Keratinocyte (primary cell): Measurements from ENCODE around the gene ISYNA1.

ENCODE experiments used
- EZH2 ChIP-seq: IDR thresholded peaks from one replicate; pipeline ENCODE4 v1.6.1; 2012; ENCODE audit warnings: inconsistent platforms, mild to moderate bottlenecking, low read length, moderate library complexity
- TF ChIP-seq, protein P1 (sequence below), 3 experiments: IDR thresholded peaks in 1 of 3; conservative IDR thresholded peaks in 1 of 3; optimal IDR thresholded peaks in 1 of 3; 2 replicates in 2 of 3; 3 replicates in 1 of 3; pipeline versions ENCODE3 to v1.5.1; 2011; ENCODE audit warnings: low read length in 3 of 3, mild to moderate bottlenecking in 3 of 3, moderate library complexity in 2 of 3, control low read depth in 1 of 3, inconsistent platforms in 1 of 3; ENCODE audit not compliant: insufficient read depth in 2 of 3; ENCODE audit errors: extremely low read depth in 1 of 3

DNA sequence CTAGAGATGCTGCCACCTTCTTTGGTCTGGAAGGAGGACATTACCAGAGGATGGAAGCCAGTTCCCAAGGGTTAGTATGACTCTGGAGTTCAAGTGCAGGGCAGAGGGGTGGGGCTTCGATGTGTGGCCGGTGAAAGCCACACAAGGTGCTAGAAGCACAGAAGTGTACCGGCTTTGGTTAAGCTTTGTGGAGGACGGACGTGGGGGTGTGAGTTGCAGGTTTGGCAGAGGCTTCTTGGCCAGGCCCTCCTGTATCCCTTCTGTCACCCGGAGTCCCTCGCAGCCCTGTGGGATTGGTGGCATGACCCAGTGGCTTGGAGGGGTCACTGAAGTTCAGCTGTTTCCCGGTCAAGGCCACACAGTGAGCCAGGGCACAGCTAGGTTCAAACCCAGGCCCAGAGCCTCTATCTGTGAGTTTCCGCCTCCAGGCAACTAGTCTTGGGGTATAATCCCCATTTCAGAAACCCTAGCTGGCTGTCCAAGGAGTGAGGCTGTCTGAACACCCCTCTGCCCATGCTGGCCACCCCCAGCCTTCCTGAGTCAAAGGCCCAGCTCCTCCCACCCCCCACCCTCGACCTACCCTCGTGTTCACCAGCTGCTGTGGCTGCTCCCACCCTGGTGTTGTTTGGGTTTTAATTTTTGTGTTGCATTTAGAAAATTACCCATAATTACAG lies 23.3 kb downstream of the ISYNA1 start:
- TF ChIP-seq, protein P1, sequence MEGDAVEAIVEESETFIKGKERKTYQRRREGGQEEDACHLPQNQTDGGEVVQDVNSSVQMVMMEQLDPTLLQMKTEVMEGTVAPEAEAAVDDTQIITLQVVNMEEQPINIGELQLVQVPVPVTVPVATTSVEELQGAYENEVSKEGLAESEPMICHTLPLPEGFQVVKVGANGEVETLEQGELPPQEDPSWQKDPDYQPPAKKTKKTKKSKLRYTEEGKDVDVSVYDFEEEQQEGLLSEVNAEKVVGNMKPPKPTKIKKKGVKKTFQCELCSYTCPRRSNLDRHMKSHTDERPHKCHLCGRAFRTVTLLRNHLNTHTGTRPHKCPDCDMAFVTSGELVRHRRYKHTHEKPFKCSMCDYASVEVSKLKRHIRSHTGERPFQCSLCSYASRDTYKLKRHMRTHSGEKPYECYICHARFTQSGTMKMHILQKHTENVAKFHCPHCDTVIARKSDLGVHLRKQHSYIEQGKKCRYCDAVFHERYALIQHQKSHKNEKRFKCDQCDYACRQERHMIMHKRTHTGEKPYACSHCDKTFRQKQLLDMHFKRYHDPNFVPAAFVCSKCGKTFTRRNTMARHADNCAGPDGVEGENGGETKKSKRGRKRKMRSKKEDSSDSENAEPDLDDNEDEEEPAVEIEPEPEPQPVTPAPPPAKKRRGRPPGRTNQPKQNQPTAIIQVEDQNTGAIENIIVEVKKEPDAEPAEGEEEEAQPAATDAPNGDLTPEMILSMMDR (optimal IDR thresholded peaks at IDR 0.05 in 1 of 3, IDR thresholded peaks at IDR 0.05 in 1 of 3, conservative IDR thresholded peaks at IDR 0.05 in 1 of 3; ENCODE audit: extremely low read depth in 1 of 3, insufficient read depth in 2 of 3, low read length in 3 of 3): no peak
- no peak for TF ChIP-seq EZH2
